ENCODE results near the gene INPP5B.

- TF ChIP-seq POLR2AphosphoS5 (IDR thresholded peaks at IDR 0.05; ENCODE audit: low read depth) (no peak), JUNB (IDR thresholded peaks at IDR 0.05; ENCODE audit: unreplicated experiment) (no peak), EZH2 (IDR thresholded peaks at IDR 0.05; ENCODE audit: low read depth, unreplicated experiment) (no peak)
Measured at GRCh38 chr1:37901893-37902225, 45.0 kb downstream of the INPP5B start.
